ENCODE measurements around the gene TBC1D22A.
"Not testable (repeated sequence)": the region's sequence is repeated elsewhere in the genome, so short reads cannot be mapped to it uniquely, and the experiment has no call there.

The TBC1D22A gene

DNA sequence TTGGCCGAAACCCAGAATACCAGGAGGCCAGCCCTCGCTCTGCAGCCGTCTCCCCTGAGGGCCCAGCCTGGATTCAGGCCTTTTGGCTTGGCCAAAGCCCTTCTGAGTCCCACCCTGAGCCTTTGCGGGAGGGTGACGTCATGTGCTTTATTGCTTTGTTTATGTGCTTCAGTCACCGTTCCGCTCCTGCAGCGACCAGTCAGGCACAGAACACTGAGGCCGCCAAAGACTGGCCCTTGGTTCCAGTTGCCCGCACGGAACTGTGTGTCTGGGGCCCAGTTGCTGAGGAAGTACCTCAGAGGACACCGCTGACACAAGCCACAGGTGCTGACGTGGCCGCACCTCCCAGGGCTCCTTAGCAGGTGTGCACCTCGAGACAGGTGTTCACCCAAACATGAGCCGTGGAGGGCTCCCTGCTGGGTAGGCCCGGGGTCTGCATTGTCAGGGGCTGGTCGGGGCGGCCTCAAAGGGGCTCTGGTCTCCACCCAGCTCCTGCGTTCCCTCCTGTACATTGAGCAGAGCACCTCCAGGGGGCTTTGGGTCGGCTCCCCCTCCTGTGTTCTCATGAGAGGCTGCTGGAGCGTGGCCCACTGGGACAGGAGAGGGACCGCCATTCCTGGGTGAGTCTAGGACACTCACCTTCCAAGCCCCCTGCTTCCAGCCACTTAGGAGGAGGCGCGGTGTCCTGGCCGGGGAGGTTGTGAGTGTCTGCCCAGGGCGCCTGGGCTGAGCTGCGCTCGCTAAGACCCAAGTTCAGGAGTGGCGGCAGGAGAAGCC, 376.8 kb downstream of the TBC1D22A start:
- in situ Hi-C loops (cut with HindIII; ENCODE audit: low sequenced_read_pairs) = no loop called here

DNA sequence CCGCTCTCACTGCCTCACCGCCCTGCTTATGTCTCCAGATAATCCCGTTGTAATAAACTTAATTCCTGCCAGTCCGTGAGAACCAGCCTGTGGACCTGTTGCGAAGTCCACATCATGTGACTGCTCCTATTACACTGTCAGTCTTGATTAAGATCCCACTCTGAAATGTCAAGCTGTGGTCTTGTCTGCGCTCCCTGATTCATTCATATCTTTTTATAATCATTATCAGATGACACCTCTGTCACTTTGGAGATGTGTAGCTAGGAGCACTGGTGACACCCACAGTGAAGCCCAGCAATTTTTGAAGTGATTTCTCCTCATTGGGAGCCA, 377.3 kb downstream of the TBC1D22A start:
- in situ Hi-C loops (cut with HindIII; ENCODE audit: low sequenced_read_pairs) = no loop called here

DNA sequence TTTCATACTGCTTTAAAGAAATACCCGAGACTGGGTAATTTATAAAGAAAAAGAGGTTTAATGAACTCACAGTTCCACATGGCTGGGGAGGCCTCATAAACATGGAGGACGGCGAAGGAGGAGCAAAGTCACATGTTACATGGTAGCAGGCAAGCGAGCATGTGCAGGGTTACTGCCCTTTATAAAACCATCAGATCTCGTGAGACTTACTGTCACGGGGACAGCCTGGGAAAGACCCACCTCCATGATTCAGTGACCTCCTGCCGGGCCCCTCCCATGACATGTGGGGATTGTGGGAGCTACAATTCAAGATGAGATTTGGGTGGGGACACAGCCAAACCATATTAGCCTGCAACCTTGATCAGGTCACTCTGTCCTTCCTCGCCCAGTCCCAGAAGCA, 378.5 kb downstream of the TBC1D22A start:
- in situ Hi-C loops (cut with HindIII; ENCODE audit: low sequenced_read_pairs) = not testable (repeated sequence)

DNA sequence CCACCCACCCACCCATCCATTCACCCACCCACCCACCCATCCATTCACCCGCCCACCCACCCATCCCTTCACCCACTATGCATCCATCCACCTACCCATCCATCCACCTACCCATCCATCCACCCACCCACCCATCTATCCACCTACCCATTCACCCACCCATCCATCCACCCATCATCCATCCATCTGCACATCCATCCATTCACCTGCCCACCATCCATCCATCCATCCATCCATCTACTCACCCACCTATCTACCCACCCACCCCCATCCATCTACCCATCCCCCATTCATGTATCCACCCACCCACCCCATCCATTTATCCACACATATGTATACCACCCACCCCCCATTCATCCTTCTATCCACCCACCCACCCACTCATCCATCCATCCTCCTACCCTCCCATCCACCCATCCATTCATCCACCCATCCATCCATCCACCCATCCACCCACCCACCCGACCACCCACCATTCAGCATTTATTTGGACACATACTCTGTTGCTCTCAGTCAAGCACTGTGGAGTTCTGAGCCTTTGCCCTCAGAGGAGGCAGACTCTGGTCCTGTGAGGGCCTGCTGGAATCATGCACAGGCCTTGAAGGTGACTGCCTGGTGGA, 380.1 kb downstream of the TBC1D22A start:
- in situ Hi-C loops (cut with HindIII; ENCODE audit: low sequenced_read_pairs) = no loop called here

DNA sequence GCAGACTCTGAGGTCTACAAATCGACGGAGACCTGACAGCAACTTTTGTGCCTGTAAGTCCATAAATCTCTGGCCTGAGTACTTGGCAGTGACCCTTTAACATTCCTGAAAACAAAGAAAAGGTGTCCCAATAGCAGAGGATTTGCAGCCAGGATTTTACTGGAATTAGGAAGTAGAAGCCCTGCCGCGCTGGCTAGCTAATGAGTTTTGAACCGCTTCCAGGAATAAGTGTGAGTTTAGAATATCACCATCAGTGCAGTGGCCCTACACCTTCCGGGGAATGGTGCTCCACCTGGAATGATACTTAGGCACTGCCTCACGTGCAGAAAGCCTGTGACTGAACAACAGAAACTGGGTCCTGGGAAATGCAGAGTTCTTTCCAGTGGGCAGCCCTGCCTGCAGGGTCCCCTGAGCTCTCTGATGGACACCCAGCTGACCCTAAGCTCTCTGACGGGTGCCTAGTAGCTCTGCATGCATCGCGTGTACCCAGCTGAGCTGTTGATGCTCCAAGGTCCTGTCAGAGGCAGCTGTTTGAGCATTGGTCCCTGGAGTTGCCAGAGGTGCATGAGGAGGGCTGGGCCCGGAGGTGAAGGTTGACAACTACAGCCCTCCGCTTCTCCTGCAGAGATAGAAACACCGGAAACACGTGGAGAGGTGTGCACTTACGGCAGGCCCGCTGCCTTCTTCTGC, 380.9 kb downstream of the TBC1D22A start:
- in situ Hi-C loops (cut with HindIII; ENCODE audit: low sequenced_read_pairs) = no loop called here

DNA sequence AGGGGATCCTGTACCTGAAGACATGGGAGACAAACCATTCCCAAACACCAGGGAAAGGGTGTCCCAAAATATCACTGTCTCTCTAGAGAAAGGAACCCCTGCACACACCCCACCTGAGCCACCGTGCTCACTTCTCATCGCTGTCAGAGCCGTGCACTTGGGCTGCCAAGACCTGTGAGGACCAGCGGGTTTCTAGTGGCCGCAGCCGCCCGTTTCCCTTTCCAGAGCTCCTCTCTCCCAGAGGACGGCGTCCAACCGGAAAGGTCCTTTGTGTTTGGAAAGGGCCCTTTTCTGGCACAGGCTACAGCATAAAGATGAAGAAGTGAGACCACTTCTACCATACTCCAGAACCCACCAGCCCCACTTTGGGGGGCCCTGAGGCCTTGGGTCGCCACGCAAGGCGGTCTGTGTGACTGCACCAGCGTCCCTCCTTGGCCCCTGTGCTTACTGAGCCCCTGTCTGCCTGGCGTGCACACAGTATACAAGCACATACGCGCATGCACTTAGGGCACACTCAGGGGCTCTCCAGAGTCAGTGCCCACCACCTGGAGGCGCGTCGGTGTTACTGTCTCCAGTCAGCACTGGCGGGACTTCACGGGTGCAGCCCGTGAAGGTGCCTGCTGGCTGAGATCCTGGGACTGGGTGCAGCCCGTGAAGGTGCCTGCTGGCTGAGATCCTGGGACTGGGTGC, 381.8 kb downstream of the TBC1D22A start:
- in situ Hi-C loops (cut with HindIII; ENCODE audit: low sequenced_read_pairs) = no loop called here

DNA sequence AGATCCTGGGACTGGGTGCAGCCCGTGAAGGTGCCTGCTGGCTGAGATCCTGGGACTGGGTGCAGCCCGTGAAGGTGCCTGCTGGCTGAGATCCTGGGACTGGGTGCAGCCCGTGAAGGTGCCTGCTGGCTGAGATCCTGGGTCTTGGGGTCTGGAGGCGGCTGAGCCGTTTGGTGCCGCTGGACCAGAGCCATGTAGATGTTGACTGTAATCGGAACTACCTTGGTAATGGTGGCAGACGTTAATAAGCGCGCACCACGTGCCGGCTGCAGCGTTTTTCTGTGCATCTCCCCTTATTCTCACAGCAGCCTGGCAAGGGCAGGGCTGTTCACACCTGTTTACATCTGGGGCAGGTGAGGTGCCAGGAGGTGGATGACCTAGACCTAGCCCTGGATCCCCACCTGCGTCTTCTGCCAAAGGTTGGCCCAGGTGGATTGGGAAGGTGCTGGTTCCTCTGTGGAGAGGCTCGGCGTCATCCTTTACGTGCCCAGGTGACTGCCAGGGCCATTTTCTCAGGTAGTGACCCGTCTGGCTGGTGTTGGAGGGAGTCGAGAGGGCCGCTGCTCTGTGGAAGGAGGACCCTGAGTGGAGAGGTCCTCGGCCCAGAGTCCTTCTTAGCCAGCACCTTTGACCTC, 382.5 kb downstream of the TBC1D22A start:
- in situ Hi-C loops (cut with HindIII; ENCODE audit: low sequenced_read_pairs) = no loop called here

DNA sequence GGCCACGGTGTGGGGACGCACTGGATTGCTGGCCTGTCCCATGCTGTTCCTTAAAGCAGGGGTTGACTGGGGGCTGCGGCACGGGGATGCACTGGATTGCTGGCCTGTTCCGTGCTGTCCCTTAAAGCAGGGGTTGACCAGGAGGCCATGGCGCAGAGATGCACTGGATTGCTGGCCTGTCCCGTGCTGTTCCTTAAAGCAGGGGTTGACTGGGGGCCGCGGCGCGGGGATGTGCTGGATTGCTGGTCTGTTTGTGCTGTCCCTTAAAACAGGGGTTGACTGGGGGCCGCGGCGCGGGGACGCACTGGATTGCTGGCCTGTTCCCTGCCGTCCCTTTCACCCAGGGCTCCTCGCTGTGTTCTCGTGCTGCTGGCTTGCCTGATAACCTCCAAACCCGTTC, 383.4 kb downstream of the TBC1D22A start:
- in situ Hi-C loops (cut with HindIII; ENCODE audit: low sequenced_read_pairs) = no loop called here

DNA sequence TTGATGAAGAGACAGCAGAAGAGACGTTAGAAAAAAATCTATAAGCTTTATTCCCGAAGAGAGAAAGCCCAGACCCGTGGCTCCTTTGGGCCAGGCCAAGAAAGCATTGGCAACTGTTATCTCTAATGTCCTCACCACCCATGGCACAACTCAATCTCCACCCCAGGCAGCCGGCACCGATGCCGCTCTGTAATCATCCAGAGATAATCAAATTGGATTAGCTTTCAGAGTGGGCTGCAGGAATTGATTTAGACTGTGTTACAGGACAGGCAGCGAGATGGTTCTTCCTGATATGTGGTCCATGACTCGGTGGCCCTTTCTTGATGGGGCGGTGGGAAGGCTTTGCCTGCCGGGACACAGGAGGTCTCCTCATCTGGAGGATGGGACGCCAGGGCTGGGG, 383.9 kb downstream of the TBC1D22A start:
- in situ Hi-C loops (cut with HindIII; ENCODE audit: low sequenced_read_pairs) = no loop called here

DNA sequence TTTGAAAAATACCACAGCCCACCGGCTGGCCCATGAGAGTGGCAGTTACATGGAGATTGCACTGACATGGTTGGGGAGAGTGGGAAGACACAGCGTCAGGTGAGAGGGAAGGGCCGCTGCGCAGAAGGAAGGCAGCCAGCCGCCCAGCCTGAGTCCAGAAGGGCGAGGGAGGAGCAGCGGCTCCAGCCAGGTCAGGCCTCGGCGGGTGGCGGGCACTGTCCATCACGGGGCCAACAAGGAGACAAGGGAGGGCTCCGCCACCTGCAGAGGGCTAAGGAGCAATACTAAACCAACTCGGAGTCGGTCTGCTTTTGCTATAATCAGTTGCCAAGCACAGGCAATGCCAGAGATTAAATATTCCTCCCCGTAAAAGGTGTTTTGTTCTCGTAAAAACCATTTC, 384.5 kb downstream of the TBC1D22A start:
- in situ Hi-C loops (cut with HindIII; ENCODE audit: low sequenced_read_pairs) = no loop called here

DNA sequence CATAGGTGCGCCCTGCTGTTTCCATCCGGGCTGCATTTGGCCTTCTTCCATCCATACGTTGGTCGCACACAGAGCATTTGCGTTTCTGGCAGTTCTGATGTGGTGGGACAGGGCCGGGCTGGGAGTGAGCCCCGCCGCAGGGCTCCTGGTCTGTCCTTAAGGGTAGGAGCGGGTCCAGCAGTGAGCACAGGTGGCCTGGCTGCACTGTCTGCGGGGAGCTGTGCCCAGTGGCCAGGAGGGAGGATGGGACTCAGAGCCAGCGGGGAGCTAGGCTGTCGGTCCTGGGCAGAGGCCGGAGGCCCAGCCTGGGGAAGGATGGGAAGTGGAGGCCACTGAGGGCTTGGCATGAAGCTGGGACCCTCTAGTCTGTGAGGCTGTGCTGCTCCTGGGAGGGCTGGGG, 385.1 kb downstream of the TBC1D22A start:
- in situ Hi-C loops (cut with HindIII; ENCODE audit: low sequenced_read_pairs) = no loop called here

DNA sequence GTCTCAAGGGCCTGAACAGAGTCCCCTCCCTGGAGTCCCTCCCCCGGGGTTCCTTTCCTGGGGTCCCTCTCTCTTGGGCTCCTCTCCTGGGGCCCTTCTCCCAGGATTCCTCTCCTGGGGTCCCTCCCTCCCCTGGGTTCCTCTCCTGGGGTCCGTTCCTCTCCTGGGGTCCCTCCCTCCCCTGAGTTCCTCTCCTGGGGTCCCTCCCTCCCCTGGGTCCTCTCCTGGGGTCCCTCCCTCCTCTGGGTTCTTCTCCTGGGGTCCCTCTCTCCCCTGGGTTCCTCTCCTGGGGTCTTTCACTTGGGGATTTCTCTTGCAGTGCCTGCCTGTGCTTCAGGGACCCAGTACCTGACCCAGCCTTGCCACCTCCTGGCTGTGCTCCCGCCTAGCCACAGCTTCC, 386.1 kb downstream of the TBC1D22A start:
- in situ Hi-C loops (cut with HindIII; ENCODE audit: low sequenced_read_pairs) = no loop called here

DNA sequence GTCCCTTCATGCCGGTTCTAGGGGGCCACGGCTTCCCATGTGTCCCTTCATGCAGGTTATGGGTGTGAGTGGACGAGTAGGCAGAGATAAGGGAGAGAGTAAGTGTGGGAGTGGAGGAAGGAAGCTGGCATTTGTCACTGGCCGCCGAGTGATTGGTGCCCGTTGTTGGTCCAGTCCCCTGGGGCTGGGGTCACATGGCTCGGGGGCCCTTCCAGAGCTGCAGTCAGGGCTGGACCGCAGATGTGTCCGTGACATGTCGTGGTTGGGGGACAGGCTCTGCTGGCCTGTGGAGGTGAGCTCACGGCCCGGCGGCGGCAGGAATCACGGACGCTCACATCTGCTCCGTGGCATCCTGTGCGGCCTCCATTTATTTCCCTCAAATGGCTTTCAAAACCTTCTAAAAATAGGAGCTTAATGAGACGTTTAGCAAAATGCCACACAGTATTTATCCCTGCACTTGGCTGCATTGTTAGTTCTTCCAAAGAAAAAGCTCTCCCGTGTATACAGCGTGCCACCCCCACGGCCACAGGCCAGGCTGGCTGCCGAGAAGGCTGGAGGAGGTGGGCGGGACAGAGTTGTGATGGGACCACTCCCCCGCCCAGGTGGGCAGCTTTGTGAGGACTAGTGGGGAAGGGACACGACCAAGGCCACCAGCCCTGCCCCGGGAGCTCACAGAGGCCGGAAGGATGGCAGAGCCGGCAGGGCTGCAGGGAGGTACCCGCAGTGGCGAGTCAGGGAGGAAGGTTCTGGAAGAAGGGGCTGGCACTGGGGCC, 386.7 kb downstream of the TBC1D22A start:
- in situ Hi-C loops (cut with HindIII; ENCODE audit: low sequenced_read_pairs) = no loop called here

DNA sequence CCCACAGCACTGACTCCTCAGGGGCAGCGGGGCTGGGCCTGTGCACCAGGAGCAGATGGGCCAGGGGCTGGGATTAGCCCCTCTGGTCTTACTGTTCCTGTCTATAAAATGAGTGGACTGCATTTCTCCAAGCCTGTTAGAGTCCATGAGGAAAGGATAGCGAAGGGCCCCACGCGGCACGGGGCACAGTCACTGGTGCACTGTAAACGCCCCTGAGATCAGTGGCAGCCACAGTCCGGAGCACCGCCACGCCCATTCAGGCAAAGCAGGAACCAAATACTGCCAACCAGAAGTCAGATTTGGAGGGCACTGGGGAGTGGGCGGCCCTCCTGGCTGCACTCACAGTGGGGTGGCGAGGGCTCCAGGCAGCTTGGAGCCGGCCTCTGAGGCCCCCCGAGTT, 387.5 kb downstream of the TBC1D22A start:
- in situ Hi-C loops (cut with HindIII; ENCODE audit: low sequenced_read_pairs) = loop anchor here (5.0 kb wide), 3 partner anchors 43 to 103 kb away; no protein-coding TSS in a partner anchor

DNA sequence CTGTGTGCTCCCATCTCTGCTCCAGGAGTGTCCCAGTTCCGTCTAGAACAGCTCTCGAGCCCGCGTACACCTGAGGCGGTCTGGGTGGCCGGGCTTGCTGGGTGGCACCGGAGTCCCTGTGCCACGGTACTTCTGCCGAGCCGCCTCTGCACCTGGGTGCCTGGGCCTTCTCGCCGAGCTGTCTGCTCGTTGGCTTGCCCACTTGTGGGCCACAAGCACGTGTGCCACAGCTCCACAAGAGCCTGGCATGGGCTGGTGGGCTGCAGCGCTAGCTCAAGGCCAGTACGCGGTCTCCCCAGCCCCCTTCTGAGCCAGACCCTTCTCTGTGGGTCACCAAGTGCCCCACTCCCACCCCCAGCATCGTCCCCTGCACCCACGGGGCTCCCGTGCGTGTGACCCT, 388.0 kb downstream of the TBC1D22A start:
- in situ Hi-C loops (cut with HindIII; ENCODE audit: low sequenced_read_pairs) = loop anchor here (5.0 kb wide), 3 partner anchors 43 to 103 kb away; no protein-coding TSS in a partner anchor

DNA sequence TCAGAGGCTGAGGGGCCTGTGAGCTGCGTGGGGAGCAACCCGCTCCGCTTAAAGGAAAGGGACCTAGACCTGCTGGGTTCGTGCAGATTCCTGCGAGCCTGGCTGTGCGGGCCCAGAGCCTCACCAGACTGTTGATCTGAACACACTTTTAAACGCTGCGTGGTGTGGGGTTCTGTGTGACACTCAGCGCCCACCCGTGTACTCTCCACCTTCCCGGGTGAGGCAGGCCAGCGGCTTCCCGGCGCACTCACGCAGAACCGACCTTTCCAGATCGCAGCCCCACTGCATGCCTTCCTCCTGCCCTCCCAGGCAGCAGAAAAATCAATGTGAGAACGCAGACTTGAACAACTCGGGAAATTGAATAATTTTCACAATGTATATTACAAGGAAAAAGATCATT, 388.6 kb downstream of the TBC1D22A start:
- in situ Hi-C loops (cut with HindIII; ENCODE audit: low sequenced_read_pairs) = loop anchor here (5.0 kb wide), 3 partner anchors 44 to 104 kb away; no protein-coding TSS in a partner anchor

DNA sequence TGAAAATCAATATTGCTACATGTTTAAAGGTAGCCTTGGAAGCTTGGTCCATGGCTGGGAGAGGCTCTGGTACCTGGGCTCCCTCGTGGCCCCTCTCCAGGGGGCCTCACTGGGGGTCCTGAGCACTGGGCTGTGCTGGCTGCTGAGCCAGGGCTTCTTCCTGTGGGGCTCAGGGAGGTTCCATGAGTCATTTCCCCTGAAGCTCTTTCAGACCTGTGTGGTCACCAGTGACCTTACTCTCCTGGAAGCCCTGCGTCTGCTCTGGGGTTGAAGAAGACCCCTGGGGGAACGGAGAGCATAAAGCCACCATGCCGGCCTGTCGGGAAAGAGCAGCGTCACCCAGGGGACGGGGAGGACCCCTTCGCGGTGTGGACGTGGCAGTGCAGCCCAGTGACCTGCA, 389.0 kb downstream of the TBC1D22A start:
- in situ Hi-C loops (cut with HindIII; ENCODE audit: low sequenced_read_pairs) = loop anchor here (5.0 kb wide), 3 partner anchors 44 to 104 kb away; no protein-coding TSS in a partner anchor

DNA sequence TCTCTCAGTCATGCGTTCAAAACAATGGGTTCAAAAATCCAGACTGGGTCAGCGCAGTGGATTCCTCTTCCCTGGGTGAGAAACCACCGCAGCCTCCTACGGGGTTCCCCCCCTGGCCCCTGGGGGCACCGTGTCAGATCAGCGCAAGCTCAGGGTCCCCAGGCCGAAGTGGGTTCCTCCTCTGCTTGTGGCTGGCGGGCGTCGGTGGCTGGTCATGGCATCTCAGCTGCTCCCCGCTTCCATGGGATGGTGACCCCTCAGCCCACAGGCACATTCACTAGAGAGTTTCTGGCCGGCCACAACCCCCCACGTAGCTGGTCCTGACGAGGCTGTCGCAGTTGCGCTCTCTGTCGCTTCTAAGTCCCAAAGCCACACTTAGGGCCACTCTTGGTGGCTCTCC, 389.8 kb downstream of the TBC1D22A start:
- in situ Hi-C loops (cut with HindIII; ENCODE audit: low sequenced_read_pairs) = loop anchor here (5.0 kb wide), 3 partner anchors 45 to 105 kb away; no protein-coding TSS in a partner anchor

DNA sequence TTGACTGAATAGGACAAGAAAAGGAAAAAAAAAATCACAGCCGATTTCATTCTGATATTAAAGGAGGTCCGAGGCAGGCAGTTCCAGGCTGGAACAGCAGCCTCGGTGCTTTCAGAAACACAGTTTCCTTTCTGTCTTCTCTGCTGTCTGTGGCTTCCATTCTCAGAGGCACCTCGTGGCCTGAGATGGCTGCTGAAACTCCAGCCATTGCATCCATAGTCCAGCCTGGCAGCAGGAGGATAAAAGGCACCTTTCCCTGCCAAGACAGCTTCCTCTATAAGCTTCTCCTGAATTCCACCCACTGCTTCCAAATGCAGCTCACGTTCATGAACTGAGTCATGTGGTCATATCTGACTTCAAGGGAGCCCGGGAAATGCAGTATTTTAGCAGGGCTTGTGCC, 390.5 kb downstream of the TBC1D22A start:
- in situ Hi-C loops (cut with HindIII; ENCODE audit: low sequenced_read_pairs) = loop anchor here (5.0 kb wide), 3 partner anchors 46 to 106 kb away; no protein-coding TSS in a partner anchor
